ENCODE results near the gene POLN.

DNA sequence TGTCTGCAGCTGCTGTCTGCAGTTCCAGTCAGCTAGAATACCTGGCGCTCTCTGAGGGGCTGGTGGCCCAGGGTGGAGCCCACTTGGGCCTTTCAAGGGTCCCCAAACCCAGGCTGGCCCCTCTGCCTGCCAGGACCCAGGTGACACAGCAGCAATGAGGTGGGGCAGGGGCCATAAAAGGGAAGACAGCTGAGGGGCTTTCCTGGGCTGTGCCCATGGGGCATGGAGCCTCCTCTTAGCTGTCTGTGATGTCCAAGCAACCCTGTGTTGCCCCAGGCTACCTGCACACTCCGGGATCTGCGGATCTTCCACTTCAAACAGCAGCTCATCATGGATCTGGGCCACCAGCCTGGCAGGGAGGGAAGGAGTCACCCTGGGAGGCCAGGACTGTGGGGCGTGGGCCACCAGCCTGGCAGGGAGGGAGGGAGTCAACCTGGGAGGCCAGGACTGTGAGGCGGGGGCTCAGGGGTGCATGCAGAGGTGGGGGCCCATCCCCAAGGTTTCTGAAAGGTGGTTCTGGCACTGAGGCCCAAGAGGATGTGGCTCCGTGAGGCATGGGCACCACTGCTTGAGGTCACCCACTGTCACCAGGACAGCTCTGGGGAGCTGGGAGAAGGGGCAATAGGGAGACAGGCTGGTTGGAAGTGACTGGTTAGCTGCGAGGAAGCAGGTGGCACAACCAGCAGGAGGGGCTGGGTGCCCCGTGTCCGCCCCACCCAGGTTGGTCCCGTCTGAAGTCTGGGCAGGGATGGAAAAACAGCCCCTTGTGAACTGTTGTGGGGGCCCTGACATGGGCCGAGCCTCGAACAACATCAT, 166.5 kb downstream of the POLN start:
- TF ChIP-seq, protein P1, sequence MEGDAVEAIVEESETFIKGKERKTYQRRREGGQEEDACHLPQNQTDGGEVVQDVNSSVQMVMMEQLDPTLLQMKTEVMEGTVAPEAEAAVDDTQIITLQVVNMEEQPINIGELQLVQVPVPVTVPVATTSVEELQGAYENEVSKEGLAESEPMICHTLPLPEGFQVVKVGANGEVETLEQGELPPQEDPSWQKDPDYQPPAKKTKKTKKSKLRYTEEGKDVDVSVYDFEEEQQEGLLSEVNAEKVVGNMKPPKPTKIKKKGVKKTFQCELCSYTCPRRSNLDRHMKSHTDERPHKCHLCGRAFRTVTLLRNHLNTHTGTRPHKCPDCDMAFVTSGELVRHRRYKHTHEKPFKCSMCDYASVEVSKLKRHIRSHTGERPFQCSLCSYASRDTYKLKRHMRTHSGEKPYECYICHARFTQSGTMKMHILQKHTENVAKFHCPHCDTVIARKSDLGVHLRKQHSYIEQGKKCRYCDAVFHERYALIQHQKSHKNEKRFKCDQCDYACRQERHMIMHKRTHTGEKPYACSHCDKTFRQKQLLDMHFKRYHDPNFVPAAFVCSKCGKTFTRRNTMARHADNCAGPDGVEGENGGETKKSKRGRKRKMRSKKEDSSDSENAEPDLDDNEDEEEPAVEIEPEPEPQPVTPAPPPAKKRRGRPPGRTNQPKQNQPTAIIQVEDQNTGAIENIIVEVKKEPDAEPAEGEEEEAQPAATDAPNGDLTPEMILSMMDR (IDR thresholded peaks at IDR 0.05) = no peak
- no peak for TF ChIP-seq POLR2A (IDR thresholded peaks at IDR 0.05)

Measured in uterus (tissue), 2 donors.